ENCODE results near the gene PTPN1.

PTPN1 gene

GRCh38 chr20:50591233-50591852 is 81.2 kb downstream of the PTPN1 start:
- Histone ChIP-seq H3K4me1 (ENCODE audit: control insufficient read depth in 1 of 2, insufficient read depth in 2 of 2, low read length in 2 of 2) (peaks cover 0 to 15% of the 10 kb centered on the region in 2 donors), H3K27me3 (ENCODE audit: low read depth, low read length) (no peaks in the 10 kb centered on the region), H3K4me3 (ENCODE audit: low read depth in 1 of 2, low read length in 2 of 2) (no peak overlapping the region), H3K36me3 (ENCODE audit: control insufficient read depth in 1 of 2, insufficient read depth in 2 of 2, low read length in 2 of 2) (peaks cover 11 to 20% of the 10 kb centered on the region in 2 donors), H3K27ac (ENCODE audit: low read length) (no peak overlapping the region), H3K9me3 (ENCODE audit: control insufficient read depth in 1 of 2, low read length in 2 of 2) (no peaks in the 10 kb centered on the region)

- Histone ChIP-seq H3K4me3 (ENCODE audit: low read depth in 1 of 2, low read length in 2 of 2) (no peak overlapping the region), H3K4me1 (ENCODE audit: control insufficient read depth in 1 of 2, insufficient read depth in 2 of 2, low read length in 2 of 2) (peaks cover 0 to 15% of the 10 kb centered on the region in 2 donors), H3K27ac (ENCODE audit: low read length) (no peak overlapping the region)
Measured at GRCh38 chr20:50592282-50593004, 82.3 kb downstream of the PTPN1 start.

GRCh38 chr20:50593005-50593335 is 82.8 kb downstream of the PTPN1 start:
- Histone ChIP-seq H3K36me3 (ENCODE audit: control insufficient read depth in 1 of 2, insufficient read depth in 2 of 2, low read length in 2 of 2) (peaks cover 5 to 13% of the 10 kb centered on the region in 2 donors), H3K9me3 (ENCODE audit: control insufficient read depth in 1 of 2, low read length in 2 of 2) (no peaks in the 10 kb centered on the region), H3K27me3 (ENCODE audit: low read depth, low read length) (no peaks in the 10 kb centered on the region), H3K4me3 (ENCODE audit: low read depth in 1 of 2, low read length in 2 of 2) (no peak overlapping the region), H3K4me1 (ENCODE audit: control insufficient read depth in 1 of 2, insufficient read depth in 2 of 2, low read length in 2 of 2) (peaks cover 0 to 15% of the 10 kb centered on the region in 2 donors), H3K27ac (ENCODE audit: low read length) (no peak overlapping the region)

More at GRCh38 chr20:50592282-50593004, 82.3 kb downstream of the PTPN1 start:
- Histone ChIP-seq H3K9me3 (ENCODE audit: control insufficient read depth in 1 of 2, low read length in 2 of 2) (no peaks in the 10 kb centered on the region), H3K36me3 (ENCODE audit: control insufficient read depth in 1 of 2, insufficient read depth in 2 of 2, low read length in 2 of 2) (peaks cover 5 to 13% of the 10 kb centered on the region in 2 donors), H3K27me3 (ENCODE audit: low read depth, low read length) (no peaks in the 10 kb centered on the region)

GRCh38 chr20:50594231-50594590 is 84.0 kb downstream of the PTPN1 start:
- no peaks in the 10 kb centered on the region for H3K9me3 ChIP-seq (ENCODE audit: control insufficient read depth in 1 of 2, low read length in 2 of 2)
- H3K4me3 ChIP-seq (ENCODE audit: low read depth in 1 of 2, low read length in 2 of 2) = no peak overlapping the region
- H3K36me3 ChIP-seq (ENCODE audit: control insufficient read depth in 1 of 2, insufficient read depth in 2 of 2, low read length in 2 of 2) = peaks cover 0 to 9% of the 10 kb centered on the region in 2 donors
- no peak overlapping the region for H3K27ac ChIP-seq (ENCODE audit: low read length)
- H3K4me1 ChIP-seq (ENCODE audit: control insufficient read depth in 1 of 2, insufficient read depth in 2 of 2, low read length in 2 of 2) = peaks cover 0 to 15% of the 10 kb centered on the region in 2 donors
- H3K27me3 ChIP-seq (ENCODE audit: low read depth, low read length) = no peaks in the 10 kb centered on the region

- H3K4me3 ChIP-seq (ENCODE audit: low read depth in 1 of 2, low read length in 2 of 2) = no peak overlapping the region
- H3K4me1 ChIP-seq (ENCODE audit: control insufficient read depth in 1 of 2, insufficient read depth in 2 of 2, low read length in 2 of 2) = peaks cover 0 to 15% of the 10 kb centered on the region in 2 donors
- H3K9me3 ChIP-seq (ENCODE audit: control insufficient read depth in 1 of 2, low read length in 2 of 2) = no peaks in the 10 kb centered on the region
- H3K36me3 ChIP-seq (ENCODE audit: control insufficient read depth in 1 of 2, insufficient read depth in 2 of 2, low read length in 2 of 2) = peaks cover 0 to 5% of the 10 kb centered on the region in 2 donors
- H3K27me3 ChIP-seq (ENCODE audit: low read depth, low read length) = no peaks in the 10 kb centered on the region
- H3K27ac ChIP-seq (ENCODE audit: low read length) = no peak overlapping the region
Measured at GRCh38 chr20:50594591-50595432, 84.6 kb downstream of the PTPN1 start.

DNA sequence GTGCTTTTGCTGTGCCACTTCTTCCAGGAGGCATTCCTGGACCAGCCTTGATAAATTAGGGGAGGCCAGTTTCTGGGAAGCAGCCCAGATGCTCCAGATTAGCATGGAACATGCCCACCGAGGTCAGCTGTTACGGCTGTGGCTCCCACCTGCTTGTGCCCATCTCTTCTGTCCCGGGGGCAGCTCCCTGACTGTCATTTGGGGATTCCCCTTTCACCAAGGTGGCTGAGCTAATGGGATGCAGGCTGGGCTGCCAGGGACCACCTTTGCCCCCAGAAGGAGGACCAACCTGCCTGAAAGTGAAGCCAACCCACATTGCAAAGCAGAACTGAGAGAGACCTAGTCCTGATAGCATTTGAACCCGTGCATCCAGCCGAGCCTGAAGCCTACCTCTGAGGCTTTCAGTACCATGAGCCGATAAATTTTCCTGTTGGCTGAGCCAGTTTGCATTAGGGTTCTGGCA is 85.3 kb downstream of the PTPN1 start:
- H3K9me3 ChIP-seq (ENCODE audit: control insufficient read depth in 1 of 2, low read length in 2 of 2) = no peaks in the 10 kb centered on the region
- H3K27ac ChIP-seq (ENCODE audit: low read length) = no peak overlapping the region
- no peaks in the 10 kb centered on the region for H3K27me3 ChIP-seq (ENCODE audit: low read depth, low read length)
- no peak overlapping the region for H3K4me3 ChIP-seq (ENCODE audit: low read depth in 1 of 2, low read length in 2 of 2)
- H3K4me1 ChIP-seq (ENCODE audit: control insufficient read depth in 1 of 2, insufficient read depth in 2 of 2, low read length in 2 of 2) = peaks cover 0 to 15% of the 10 kb centered on the region in 2 donors
- no peaks in the 10 kb centered on the region for H3K36me3 ChIP-seq (ENCODE audit: control insufficient read depth in 1 of 2, insufficient read depth in 2 of 2, low read length in 2 of 2)

DNA sequence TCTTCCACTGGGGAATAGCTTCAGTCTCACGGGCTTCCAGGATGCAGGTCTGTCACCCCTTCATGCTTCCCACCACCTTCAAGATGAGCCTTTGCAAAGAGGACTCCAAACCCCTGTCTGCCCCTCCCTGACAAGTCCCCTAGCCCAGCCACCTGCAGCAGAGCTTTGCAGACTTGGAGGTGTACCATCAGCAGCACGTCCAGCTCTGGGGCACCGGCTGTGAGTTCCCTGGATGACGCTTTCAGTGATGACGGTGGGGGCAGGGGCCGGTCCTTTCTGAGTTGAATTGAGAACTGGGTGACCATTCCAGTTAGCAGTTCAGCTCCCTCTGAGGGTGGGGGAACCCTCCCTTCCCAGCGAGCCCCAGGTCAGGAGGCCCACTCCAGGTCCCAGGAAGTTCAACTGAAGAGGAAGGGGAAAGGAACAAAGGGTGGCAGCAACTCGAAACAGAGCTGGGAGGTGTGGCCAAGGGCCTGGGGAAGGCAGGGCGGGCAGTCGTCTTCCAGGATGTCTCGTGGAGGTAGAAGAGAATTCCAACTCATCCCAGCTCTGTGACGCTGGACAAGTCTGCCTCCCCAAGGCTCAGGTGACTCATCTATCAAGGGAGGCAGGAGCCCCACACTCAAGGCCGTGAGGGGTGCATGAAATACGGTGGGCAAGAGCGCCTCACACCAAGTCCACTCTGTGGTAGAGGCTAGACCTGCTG is 86.0 kb downstream of the PTPN1 start:
- peaks cover 0 to 15% of the 10 kb centered on the region in 2 donors for H3K4me1 ChIP-seq (ENCODE audit: control insufficient read depth in 1 of 2, insufficient read depth in 2 of 2, low read length in 2 of 2)
- H3K9me3 ChIP-seq (ENCODE audit: control insufficient read depth in 1 of 2, low read length in 2 of 2) = no peaks in the 10 kb centered on the region

DNA sequence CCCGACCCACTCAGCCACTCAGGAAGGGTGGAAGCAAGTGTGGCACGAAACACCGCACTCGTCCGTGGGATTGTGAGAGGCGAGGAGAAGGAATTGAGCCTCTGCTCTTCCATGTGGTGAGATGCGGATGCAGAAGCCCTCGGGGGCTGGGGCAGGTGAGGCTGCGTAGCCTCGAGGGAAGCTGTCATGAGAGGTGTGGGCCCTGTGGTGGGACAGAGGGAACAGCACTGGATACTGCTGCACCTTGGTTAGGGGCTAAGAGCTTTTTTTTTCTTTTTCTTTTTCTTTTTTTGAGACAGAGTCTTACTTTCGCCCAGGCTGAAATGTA is 86.5 kb downstream of the PTPN1 start:
- Histone ChIP-seq H3K4me3 (ENCODE audit: low read depth in 1 of 2, low read length in 2 of 2) (no peak overlapping the region), H3K27ac (ENCODE audit: low read length) (no peak overlapping the region), H3K36me3 (ENCODE audit: control insufficient read depth in 1 of 2, insufficient read depth in 2 of 2, low read length in 2 of 2) (no peaks in the 10 kb centered on the region), H3K9me3 (ENCODE audit: control insufficient read depth in 1 of 2, low read length in 2 of 2) (no peaks in the 10 kb centered on the region), H3K27me3 (ENCODE audit: low read depth, low read length) (no peaks in the 10 kb centered on the region), H3K4me1 (ENCODE audit: control insufficient read depth in 1 of 2, insufficient read depth in 2 of 2, low read length in 2 of 2) (peaks cover 0 to 15% of the 10 kb centered on the region in 2 donors)

More for the DNA sequence above, 86.0 kb downstream of the PTPN1 start:
- no peak overlapping the region for H3K27ac ChIP-seq (ENCODE audit: low read length)
- no peak overlapping the region for H3K4me3 ChIP-seq (ENCODE audit: low read depth in 1 of 2, low read length in 2 of 2)
- H3K27me3 ChIP-seq (ENCODE audit: low read depth, low read length) = no peaks in the 10 kb centered on the region
- H3K36me3 ChIP-seq (ENCODE audit: control insufficient read depth in 1 of 2, insufficient read depth in 2 of 2, low read length in 2 of 2) = no peaks in the 10 kb centered on the region

- Histone ChIP-seq H3K36me3 (ENCODE audit: control insufficient read depth in 1 of 2, insufficient read depth in 2 of 2, low read length in 2 of 2) (peaks cover 0 to 7% of the 10 kb centered on the region in 2 donors), H3K9me3 (ENCODE audit: control insufficient read depth in 1 of 2, low read length in 2 of 2) (no peaks in the 10 kb centered on the region), H3K4me3 (ENCODE audit: low read depth in 1 of 2, low read length in 2 of 2) (no peak overlapping the region), H3K4me1 (ENCODE audit: control insufficient read depth in 1 of 2, insufficient read depth in 2 of 2, low read length in 2 of 2) (peaks cover 0 to 9% of the 10 kb centered on the region in 2 donors), H3K27me3 (ENCODE audit: low read depth, low read length) (no peaks in the 10 kb centered on the region), H3K27ac (ENCODE audit: low read length) (no peak overlapping the region)
Measured at GRCh38 chr20:50597406-50597969, 87.3 kb downstream of the PTPN1 start.

DNA sequence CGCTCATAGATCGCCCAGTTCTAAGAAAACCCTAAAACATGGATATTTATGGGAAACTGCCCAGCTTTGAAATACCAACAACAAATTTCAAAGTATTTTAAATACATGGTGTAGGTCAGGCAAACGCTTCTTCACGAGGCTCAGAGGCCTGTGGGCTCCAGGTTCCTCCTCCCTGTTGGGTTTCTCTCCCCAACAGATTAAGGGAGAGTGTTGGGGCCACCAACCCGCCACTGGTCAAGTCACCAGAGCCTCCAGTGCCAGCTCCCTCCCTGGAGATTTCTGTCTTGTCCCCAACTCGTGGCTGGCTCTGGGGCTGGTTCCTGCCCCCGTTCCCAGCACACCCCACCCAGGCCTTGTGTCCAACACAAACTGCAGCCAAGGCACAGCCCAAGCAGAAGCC is 87.9 kb downstream of the PTPN1 start:
- H3K36me3 ChIP-seq (ENCODE audit: control insufficient read depth in 1 of 2, insufficient read depth in 2 of 2, low read length in 2 of 2) = peaks cover 0 to 13% of the 10 kb centered on the region in 2 donors
- H3K4me3 ChIP-seq (ENCODE audit: low read depth in 1 of 2, low read length in 2 of 2) = no peak overlapping the region
- no peak overlapping the region for H3K27ac ChIP-seq (ENCODE audit: low read length)
- H3K9me3 ChIP-seq (ENCODE audit: control insufficient read depth in 1 of 2, low read length in 2 of 2) = no peaks in the 10 kb centered on the region
- no peaks in the 10 kb centered on the region for H3K27me3 ChIP-seq (ENCODE audit: low read depth, low read length)
- H3K4me1 ChIP-seq (ENCODE audit: control insufficient read depth in 1 of 2, insufficient read depth in 2 of 2, low read length in 2 of 2) = peaks cover 0 to 4% of the 10 kb centered on the region in 2 donors
